HUES6 (cell line): Measurements from ENCODE around the gene TMEM132D.
"Not testable (repeated sequence)": the region's sequence is repeated elsewhere in the genome, so short reads cannot be mapped to it uniquely, and the experiment has no call there.

Source experiments
- H3K27ac ChIP-seq: 2 replicates; pipeline ENCODE4 v1.7.0; 2013; ENCODE audit warnings: low read depth, mild to moderate bottlenecking, low read length, inconsistent platforms
- H3K27me3 ChIP-seq: 2 replicates; pipeline ENCODE4 v1.6.1; 2013; ENCODE audit warnings: low read length; ENCODE audit not compliant: control insufficient read depth, insufficient read depth
- H3K36me3 ChIP-seq: 2 replicates; pipeline ENCODE4 v1.6.1; 2013; ENCODE audit warnings: low read length; ENCODE audit not compliant: control insufficient read depth, insufficient read depth
- H3K4me1 ChIP-seq: 2 replicates; pipeline ENCODE4 v1.6.1; 2013; ENCODE audit warnings: low read length; ENCODE audit not compliant: control insufficient read depth, insufficient read depth
- H3K4me3 ChIP-seq: 2 replicates; pipeline ENCODE4 v1.5.1; 2013; ENCODE audit warnings: low read depth, low read length
- H3K9ac ChIP-seq: one replicate; pipeline ENCODE4 v1.6.1; 2013; ENCODE audit warnings: mild to moderate bottlenecking, low read length
- H3K9me3 ChIP-seq: 2 replicates; pipeline ENCODE4 v1.6.1; 2013; ENCODE audit warnings: low read depth, low read length; ENCODE audit not compliant: control insufficient read depth, insufficient read depth

TMEM132D gene

DNA sequence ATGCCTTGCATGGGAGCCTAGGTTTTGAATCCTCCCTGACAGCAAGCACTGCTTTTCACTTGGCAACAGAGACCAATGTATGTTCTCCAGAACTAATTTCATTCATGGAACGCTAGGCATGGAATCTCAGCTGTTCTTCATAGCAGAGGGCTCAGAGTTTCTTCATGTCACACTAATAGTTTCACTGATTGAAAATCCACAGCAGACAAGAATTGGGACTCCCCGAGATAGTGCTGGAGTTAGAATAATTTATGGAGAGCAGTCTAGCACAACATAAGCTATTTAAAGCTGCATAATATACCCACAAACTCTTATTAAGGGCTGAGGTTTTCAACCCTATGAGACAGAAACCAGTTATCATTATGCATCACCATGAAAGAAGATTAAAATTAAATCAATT lies 342.5 kb downstream of the TMEM132D start:
- H3K9me3 ChIP-seq: peaks cover 9% of the 10 kb centered on the region; the same call in 1 of the 2 replicates
- no peaks in the 10 kb centered on the region for H3K36me3 ChIP-seq
- H3K27me3 ChIP-seq: no peaks in the 10 kb centered on the region
- no peak overlapping the region for H3K27ac ChIP-seq
- no peak overlapping the region for H3K9ac ChIP-seq
- H3K4me3 ChIP-seq: no peak overlapping the region
- H3K4me1 ChIP-seq: no peaks in the 10 kb centered on the region

DNA sequence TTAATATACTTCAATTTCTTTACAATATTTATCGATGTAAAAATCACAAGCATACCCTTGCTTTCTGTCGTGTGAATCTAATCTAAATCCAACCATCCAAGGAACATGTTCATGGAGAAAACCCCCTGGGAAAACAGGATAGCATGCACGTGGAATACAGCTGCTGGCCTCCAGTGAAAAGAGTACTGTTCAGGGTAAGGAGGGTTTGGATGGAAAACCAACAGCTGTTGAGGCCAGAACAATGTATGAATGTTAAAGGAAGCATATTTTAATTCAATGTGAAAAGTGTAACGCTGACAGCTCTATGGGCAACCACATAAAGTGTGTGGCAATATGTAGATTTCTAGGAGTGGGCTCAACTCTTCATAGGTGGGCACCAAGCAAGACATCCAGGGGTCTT lies 344.0 kb downstream of the TMEM132D start:
- Histone ChIP-seq H3K36me3 (no peaks in the 10 kb centered on the region), H3K9me3 (no peaks in the 10 kb centered on the region), H3K9ac (no peak overlapping the region), H3K4me3 (no peak overlapping the region), H3K4me1 (no peaks in the 10 kb centered on the region), H3K27ac (no peak overlapping the region), H3K27me3 (no peaks in the 10 kb centered on the region)

DNA sequence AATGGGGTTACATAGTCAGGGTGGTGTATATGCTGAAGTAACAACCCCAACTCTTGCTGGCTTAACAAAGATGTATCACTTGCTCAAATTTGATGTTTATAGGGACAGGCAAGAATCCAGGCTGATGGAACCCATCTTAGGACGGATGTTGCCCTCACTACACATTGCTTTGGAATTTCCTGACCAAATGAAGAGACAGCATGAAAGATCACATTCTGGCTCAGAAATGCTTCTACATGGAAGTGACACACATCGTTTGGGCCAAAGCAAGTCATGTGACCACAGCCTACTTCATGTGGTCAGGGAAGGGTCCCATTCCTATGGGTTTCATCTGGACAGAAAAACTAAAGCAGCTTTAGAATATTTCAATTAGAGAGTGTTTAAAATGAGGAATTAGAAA lies 345.8 kb downstream of the TMEM132D start:
- no peaks in the 10 kb centered on the region for H3K27me3 ChIP-seq
- no peaks in the 10 kb centered on the region for H3K36me3 ChIP-seq
- H3K4me1 ChIP-seq: no peaks in the 10 kb centered on the region
- H3K9me3 ChIP-seq: no peaks in the 10 kb centered on the region
- no peak overlapping the region for H3K27ac ChIP-seq
- no peak overlapping the region for H3K9ac ChIP-seq
- H3K4me3 ChIP-seq: no peak overlapping the region

DNA sequence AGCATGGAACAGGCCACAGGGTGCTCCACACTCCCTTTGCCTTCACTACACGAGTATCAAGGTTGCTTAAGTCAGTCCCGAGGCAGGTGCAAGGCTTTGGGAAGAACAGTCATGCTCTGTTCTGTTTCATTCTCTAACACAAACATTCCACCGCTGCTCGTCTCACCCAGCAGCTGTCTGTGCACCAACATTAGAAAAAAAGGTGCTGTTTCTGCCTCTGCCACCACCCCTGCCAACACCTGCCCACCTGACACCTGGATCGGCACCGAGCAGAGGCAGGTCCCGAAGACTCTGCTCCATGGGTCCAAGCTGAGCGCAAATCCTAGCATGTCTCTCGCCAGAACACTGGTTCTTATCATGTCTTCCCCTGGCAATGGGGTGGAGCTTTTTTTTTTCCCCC lies 347.7 kb downstream of the TMEM132D start:
- H3K27me3 ChIP-seq: no peaks in the 10 kb centered on the region
- H3K4me3 ChIP-seq: no peak overlapping the region
- no peaks in the 10 kb centered on the region for H3K9me3 ChIP-seq
- no peak overlapping the region for H3K9ac ChIP-seq
- no peaks in the 10 kb centered on the region for H3K36me3 ChIP-seq
- no peak overlapping the region for H3K27ac ChIP-seq
- H3K4me1 ChIP-seq: no peaks in the 10 kb centered on the region

DNA sequence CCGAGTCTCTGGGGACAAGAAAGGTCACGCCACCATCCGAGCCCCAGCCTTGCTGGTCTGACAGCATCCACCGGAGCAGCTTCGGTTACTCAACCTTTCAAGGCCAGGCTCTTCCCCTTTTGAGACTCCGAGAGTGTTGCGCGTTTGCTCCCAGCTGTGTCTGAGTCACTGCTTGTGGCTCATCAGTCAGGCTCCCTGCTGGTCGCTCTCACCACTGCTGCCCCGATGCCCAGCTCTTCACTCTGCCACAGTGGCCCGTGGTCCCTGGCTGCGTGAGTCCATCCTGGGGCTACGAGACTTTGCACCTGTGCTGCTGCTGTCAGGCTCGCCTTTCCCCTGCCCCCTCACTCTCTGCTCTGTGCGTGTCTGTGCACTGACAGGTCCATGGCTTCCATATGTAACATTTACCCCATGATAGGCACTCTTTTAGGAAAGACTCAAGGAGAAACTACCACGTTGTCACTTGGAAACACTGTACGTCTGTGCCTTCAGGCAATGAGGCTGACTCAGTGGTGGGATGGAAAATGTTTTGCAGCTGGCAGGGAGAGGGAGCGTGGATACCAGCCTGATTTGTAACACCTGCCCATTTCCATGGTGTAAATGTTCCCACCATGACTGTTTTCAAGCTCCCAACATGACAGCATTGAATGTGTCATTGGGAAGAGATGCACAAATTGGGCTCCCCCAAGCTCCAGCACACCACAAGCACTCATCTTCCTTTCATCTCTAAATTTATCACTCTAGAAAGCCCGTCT lies 350.7 kb downstream of the TMEM132D start:
- 0 out of 2 replicates have a peak, but pooled peaks cover 5% of the 10 kb centered on the region for H3K9me3 ChIP-seq
- H3K27ac ChIP-seq: no peak overlapping the region

DNA sequence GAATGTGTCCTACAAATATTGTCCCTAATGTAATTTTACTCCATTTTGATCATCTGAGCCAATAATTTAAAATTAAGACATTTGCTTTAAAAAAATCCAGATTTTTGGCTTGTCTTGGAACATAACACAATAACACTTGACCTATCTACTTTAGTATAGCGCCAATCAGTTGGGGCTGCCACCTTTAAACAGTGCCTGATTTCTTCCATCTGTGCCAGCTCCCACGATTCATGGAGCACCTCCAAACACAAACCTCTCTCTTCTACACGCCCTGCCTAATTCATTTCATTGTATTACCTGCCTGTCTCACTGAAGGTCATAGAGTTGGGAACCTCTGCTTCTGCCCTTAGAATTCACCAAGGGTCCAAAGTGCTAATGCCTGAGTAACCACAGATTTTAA lies 352.4 kb downstream of the TMEM132D start:
- no peak overlapping the region for H3K27ac ChIP-seq

More for the DNA sequence above, 350.7 kb downstream of the TMEM132D start:
- H3K4me3 ChIP-seq: no peak overlapping the region
- no peaks in the 10 kb centered on the region for H3K36me3 ChIP-seq
- no peaks in the 10 kb centered on the region for H3K27me3 ChIP-seq
- no peak overlapping the region for H3K9ac ChIP-seq
- no peaks in the 10 kb centered on the region for H3K4me1 ChIP-seq

DNA sequence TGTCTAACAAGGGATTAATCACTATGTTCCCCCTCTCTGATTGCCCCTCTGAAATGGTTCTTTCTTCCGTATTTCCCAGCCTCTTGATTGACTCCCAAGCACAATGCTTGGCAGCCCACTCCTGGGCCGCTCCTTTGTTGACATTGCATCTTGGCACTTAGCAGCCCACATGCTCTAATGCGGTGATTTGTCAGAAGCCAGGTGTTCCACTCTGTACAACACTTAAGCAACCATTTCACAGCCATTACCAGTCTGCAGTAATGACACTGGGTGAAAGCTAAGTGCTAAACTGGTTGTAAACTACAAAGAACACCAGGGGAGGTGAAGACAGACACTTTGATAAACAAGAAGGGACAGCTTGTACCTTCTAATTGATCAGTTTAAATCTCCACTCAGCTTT lies 353.5 kb downstream of the TMEM132D start:
- no peak overlapping the region for H3K27ac ChIP-seq
- no peak overlapping the region for H3K4me3 ChIP-seq
- no peaks in the 10 kb centered on the region for H3K27me3 ChIP-seq
- no peaks in the 10 kb centered on the region for H3K36me3 ChIP-seq
- H3K9ac ChIP-seq: no peak overlapping the region
- H3K4me1 ChIP-seq: no peaks in the 10 kb centered on the region
- 0 out of 2 replicates have a peak, but pooled peaks cover 5% of the 10 kb centered on the region for H3K9me3 ChIP-seq

More for the DNA sequence above, 352.4 kb downstream of the TMEM132D start:
- Histone ChIP-seq H3K9ac (no peak overlapping the region), H3K9me3 (0 out of 2 replicates have a peak, but pooled peaks cover 5% of the 10 kb centered on the region), H3K4me1 (no peaks in the 10 kb centered on the region), H3K4me3 (no peak overlapping the region), H3K27me3 (no peaks in the 10 kb centered on the region), H3K36me3 (no peaks in the 10 kb centered on the region)

DNA sequence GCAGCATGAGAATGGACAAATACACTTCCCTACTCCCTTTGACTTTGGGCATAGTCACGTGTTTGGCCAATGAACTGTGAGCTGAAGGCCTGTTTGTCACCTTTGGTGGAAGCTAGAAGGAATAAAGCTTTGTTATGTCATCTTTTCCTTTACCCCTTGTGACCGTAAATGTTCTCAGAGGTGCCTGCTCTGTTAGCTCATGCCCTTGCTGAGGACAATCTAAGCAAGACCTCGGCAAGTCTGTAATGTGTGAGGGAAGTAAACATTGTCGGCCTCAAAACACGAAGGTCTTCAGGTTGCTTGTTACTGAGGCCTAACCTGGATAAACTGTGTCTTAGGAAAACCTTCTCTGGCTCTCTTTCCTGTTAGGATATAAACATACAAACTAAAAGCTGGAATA lies 354.2 kb downstream of the TMEM132D start:
- Histone ChIP-seq H3K4me1 (no peaks in the 10 kb centered on the region), H3K9ac (no peak overlapping the region), H3K27me3 (no peaks in the 10 kb centered on the region), H3K4me3 (no peak overlapping the region), H3K36me3 (no peaks in the 10 kb centered on the region), H3K27ac (no peak overlapping the region), H3K9me3 (0 out of 2 replicates have a peak, but pooled peaks cover 5% of the 10 kb centered on the region)

DNA sequence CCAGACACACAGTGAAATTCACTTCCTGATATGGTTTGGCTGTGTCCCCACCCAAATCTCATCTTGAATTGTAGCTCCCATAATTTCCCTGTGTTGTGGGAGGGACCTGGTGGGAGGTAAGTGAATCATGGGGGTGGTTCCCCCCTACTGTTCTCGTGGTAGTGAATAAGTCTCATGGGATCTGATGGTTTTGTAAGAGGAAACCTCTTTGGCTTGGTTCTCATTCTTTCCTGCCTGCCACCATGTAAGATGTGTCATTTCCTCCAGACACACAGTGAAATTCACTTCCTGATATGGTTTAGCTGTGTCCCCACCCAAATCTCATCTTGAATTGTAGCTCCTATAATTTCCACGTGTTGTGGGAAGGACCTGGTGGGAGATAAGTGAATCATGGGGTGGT lies 354.8 kb downstream of the TMEM132D start:
- H3K27me3 ChIP-seq, H3K4me1 ChIP-seq, H3K27ac ChIP-seq, H3K36me3 ChIP-seq, H3K4me3 ChIP-seq, H3K9me3 ChIP-seq, H3K9ac ChIP-seq: not testable (repeated sequence)

DNA sequence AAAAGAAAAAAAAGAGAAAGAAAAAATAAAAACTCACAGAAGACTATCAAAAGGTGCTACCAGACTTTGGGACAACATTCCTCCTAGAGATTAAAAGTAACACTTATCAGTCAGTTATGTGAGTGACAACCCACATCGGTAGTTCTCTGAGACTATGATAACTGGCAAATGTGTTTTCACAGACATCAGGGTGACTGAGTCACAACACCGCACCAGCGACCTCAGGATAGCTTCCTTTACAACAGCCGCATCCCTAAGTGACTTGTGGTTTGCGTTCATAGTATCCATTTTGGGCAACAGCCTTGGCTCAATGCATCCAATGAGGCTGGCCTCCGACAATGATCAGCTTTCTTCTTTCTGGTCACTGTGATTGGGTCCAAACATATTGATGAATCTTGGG lies 359.1 kb downstream of the TMEM132D start:
- 0 out of 2 replicates have a peak, but pooled peaks cover 5% of the 10 kb centered on the region for H3K9me3 ChIP-seq
- H3K36me3 ChIP-seq: no peaks in the 10 kb centered on the region
- H3K4me3 ChIP-seq: no peak overlapping the region
- no peak overlapping the region for H3K27ac ChIP-seq
- H3K4me1 ChIP-seq: no peaks in the 10 kb centered on the region
- no peaks in the 10 kb centered on the region for H3K27me3 ChIP-seq
- H3K9ac ChIP-seq: no peak overlapping the region

DNA sequence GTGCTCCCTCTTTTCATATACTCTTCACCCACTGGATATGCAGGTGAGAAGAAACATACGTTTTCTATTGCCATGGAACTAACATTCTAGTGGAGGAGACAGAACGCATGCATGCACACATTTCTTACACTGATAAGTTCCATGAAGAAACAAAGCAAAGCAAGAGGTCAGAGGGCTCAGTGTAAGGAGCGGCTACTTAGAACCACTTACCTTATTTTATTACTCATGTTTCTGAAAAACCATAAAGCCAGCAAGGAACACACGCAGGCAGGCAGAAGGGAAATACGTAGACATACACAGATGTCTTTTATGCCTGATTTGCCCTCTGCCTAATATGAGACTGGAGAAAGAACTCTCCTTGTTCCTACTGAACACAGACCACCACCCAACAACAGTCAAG lies 362.9 kb downstream of the TMEM132D start:
- H3K4me1 ChIP-seq: no peaks in the 10 kb centered on the region
- no peaks in the 10 kb centered on the region for H3K27me3 ChIP-seq
- H3K9ac ChIP-seq: no peak overlapping the region
- H3K9me3 ChIP-seq: no peaks in the 10 kb centered on the region
- no peak overlapping the region for H3K27ac ChIP-seq
- H3K4me3 ChIP-seq: no peak overlapping the region
- H3K36me3 ChIP-seq: no peaks in the 10 kb centered on the region
